Chondrocyte (in vitro differentiated cells): ENCODE measurements around the gene GNA12. TPM values are rescaled to one million over a fixed set of nuclear protein-coding genes. Genes with fewer than 3 reads are reported as not detected.
A peak's percentile ranks its signal among the peaks of the same experiment; 100 is the strongest.

Experiments used
- DNase-seq: peaks from one replicate; pipeline ENCODE4 v3.0.0; 2021; ENCODE audit warnings: mixed read lengths, low spot score
- H3K27ac Mint-ChIP-seq: one replicate; pipeline ENCODE4 v1.8.0; 2021; ENCODE audit warnings: mild to moderate bottlenecking, moderate library complexity, mixed read lengths; ENCODE audit not compliant: unreplicated experiment
- H3K27me3 Mint-ChIP-seq: 2 replicates; pipeline ENCODE4 v1.8.0; 2021; ENCODE audit warnings: low read depth, mixed read lengths
- H3K36me3 Mint-ChIP-seq: 2 replicates; pipeline ENCODE4 v1.8.0; 2021; ENCODE audit warnings: low read depth, mixed read lengths
- H3K4me1 Mint-ChIP-seq: 2 replicates; pipeline ENCODE4 v1.8.0; 2021; ENCODE audit warnings: low read depth, mild to moderate bottlenecking, mixed read lengths
- H3K4me3 Mint-ChIP-seq: one replicate; pipeline ENCODE4 v1.8.0; 2021; ENCODE audit warnings: mild to moderate bottlenecking, moderate library complexity, mixed read lengths; ENCODE audit not compliant: unreplicated experiment
- H3K9me3 Mint-ChIP-seq: 2 replicates; pipeline ENCODE4 v1.8.0; 2021; ENCODE audit warnings: low read depth, mixed read lengths
- total RNA-seq: library from RNA; stranded (reverse); gene quantifications from 3 replicates; pipeline ENCODE4 v1.2.1, GENCODE V29; 2021
- TF ChIP-seq, protein P1 (sequence below): fragments of 200-600 bp; sonication (generic); IDR thresholded peaks from 2 replicates; pipeline ENCODE4 v1.5.0; 2021; ENCODE audit warnings: antibody characterized with exemption, mild to moderate bottlenecking, moderate library complexity

Gene GNA12
- total RNA-seq, 1 donor from 2014 or later = 111 TPM

DNA sequence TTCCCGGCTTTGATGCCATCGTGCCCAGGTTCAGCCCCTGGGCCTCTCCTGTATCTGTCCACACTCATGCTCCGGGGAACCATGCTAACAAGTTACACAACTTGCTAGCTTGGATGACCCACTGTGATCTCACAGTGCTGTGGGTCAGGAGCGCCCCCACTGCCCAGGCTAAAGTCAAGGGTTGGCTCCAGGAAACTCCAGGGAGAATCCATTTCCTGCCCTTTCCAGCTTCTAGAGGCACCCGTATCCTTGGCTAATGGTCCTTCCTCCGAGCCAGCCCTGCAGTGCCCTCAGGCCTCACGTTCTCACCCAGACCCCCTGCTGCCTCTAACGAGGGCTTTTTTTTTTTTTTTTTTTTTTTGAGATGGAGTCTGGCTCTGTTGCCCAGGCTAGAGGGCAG is 136.6 kb downstream of the GNA12 start:
- H3K27ac Mint-ChIP-seq = no peak overlapping the region

DNA sequence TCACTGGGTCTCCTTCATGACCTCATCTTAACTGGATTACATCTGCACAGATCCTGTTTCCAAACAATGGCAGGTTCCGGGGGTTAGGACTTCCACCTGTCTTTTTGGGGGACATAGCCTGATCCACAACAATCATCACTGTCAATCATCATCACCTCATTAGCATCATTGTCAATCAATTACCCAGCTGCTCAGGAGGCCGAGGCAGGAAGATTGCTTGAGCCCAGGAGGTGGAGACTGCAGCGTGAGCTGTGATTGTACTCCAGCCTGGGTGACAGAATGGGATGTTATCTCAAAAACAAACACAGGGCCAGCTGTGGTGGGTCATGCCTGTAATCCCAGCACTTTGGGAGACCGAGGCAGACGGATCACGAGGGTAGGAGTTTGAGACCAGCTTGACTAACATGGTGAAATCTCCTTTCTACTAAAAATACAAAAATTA is 137.4 kb downstream of the GNA12 start:
- DNase-seq = no peak
- H3K4me1 Mint-ChIP-seq = no peaks in the 10 kb centered on the region

More for the DNA sequence above, 136.6 kb downstream of the GNA12 start:
- Mint-ChIP-seq H3K27me3 (no peaks in the 10 kb centered on the region), H3K9me3 (no peaks in the 10 kb centered on the region), H3K4me1 (no peaks in the 10 kb centered on the region), H3K4me3 (no peak overlapping the region), H3K36me3 (peaks cover 9% of the 10 kb centered on the region)
- TF ChIP-seq, protein P1, sequence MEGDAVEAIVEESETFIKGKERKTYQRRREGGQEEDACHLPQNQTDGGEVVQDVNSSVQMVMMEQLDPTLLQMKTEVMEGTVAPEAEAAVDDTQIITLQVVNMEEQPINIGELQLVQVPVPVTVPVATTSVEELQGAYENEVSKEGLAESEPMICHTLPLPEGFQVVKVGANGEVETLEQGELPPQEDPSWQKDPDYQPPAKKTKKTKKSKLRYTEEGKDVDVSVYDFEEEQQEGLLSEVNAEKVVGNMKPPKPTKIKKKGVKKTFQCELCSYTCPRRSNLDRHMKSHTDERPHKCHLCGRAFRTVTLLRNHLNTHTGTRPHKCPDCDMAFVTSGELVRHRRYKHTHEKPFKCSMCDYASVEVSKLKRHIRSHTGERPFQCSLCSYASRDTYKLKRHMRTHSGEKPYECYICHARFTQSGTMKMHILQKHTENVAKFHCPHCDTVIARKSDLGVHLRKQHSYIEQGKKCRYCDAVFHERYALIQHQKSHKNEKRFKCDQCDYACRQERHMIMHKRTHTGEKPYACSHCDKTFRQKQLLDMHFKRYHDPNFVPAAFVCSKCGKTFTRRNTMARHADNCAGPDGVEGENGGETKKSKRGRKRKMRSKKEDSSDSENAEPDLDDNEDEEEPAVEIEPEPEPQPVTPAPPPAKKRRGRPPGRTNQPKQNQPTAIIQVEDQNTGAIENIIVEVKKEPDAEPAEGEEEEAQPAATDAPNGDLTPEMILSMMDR = no peak
- no peak for DNase-seq

GRCh38 chr7:2705371-2706096 is 138.6 kb downstream of the GNA12 start:
- Mint-ChIP-seq H3K36me3 (peaks cover 6% of the 10 kb centered on the region), H3K27me3 (no peaks in the 10 kb centered on the region), H3K4me1 (no peaks in the 10 kb centered on the region), H3K9me3 (no peaks in the 10 kb centered on the region), H3K27ac (no peak overlapping the region), H3K4me3 (no peak overlapping the region)
- DNase-seq = no peak
- TF ChIP-seq, protein P1 = no peak

More for the DNA sequence above, 137.4 kb downstream of the GNA12 start:
- TF ChIP-seq, protein P1 = no peak
- peak overlapping the region; percentile 17 for H3K27ac Mint-ChIP-seq
- H3K36me3 Mint-ChIP-seq = peaks cover 9% of the 10 kb centered on the region
- no peaks in the 10 kb centered on the region for H3K9me3 Mint-ChIP-seq
- H3K4me3 Mint-ChIP-seq = no peak overlapping the region
- H3K27me3 Mint-ChIP-seq = no peaks in the 10 kb centered on the region

DNA sequence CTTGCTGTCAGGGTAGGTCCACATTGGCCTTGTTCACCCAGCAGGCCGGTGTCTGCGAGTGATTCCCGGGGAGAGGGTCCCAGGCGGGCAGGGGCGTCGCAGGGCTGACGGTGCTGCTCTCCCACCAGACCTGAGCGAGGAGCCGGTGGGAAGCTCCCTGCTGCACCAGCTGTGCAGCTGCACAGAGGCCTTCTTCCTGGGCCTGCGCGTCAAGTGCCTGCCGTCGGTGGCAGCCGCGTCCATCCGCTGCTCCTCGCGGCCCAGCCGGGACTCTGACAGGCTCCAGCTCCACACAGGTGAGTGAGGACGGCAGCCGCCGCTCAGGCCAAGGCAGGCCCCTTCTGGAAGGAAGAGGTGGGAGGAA is 141.5 kb downstream of the GNA12 start:
- H3K27ac Mint-ChIP-seq = no peak overlapping the region
- no peaks in the 10 kb centered on the region for H3K9me3 Mint-ChIP-seq

GRCh38 chr7:2701832-2702593 is 142.1 kb downstream of the GNA12 start:
- H3K9me3 Mint-ChIP-seq = no peaks in the 10 kb centered on the region
- no peaks in the 10 kb centered on the region for H3K27me3 Mint-ChIP-seq
- no peaks in the 10 kb centered on the region for H3K4me1 Mint-ChIP-seq
- peaks cover 5% of the 10 kb centered on the region for H3K36me3 Mint-ChIP-seq
- H3K4me3 Mint-ChIP-seq = no peak overlapping the region
- no peak overlapping the region for H3K27ac Mint-ChIP-seq
- no peak for DNase-seq
- TF ChIP-seq, protein P1 = no peak

More for the DNA sequence above, 141.5 kb downstream of the GNA12 start:
- Mint-ChIP-seq H3K36me3 (peaks cover 7% of the 10 kb centered on the region), H3K4me3 (no peak overlapping the region), H3K4me1 (no peaks in the 10 kb centered on the region), H3K27me3 (no peaks in the 10 kb centered on the region)
- DNase-seq = no peak
- TF ChIP-seq, protein P1 = no peak
